ELF-1 (cell line): ENCODE results near the gene CALCOCO1.

Experiments
- DNase-seq: peaks from one replicate; pipeline ENCODE4 v3.0.0-alpha.2; 2016; ENCODE audit warnings: low read depth, low spot score

CALCOCO1 gene

DNA sequence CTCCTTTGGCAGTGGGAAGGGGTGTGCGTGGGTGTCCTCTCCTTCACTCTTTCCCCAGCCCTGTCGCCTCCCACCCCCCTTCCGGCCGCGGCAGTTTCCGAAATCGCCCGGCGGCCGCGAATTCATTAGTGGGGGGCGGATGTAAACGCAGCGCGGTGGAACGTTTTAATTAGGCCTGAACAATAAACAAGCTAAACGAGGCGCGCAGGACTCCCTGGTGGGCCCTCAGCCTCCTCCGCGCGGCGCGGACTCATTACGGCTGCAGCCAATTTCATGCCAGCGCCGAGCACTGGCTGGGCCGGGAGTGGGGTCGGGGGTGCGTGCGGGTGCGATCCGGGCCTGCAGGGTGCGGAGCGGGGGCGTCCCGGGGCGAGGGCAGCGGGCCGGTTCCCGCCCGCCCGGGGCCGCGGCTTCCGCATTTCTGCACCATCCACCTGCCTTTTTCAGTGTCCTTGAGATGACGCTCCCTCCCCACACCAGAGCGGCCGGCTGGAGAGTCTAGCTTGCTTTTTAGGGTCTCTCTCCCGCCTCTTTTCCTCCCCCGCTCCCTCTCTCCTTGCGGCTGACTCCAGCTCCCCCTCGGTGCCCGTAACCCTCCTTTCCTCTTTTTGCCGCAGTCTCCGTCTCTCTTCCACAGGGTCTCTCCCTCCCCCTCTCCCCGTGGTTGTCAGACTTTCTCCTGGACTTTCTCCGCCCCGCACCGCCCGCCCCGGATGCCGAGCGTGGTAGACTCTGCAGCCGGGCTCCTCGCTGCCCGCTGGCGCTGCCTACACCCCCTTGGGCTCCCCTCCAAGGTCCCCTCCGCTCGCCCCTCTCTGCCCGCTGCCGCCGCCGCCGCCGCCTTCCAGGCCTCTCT is 24.3 kb upstream of the CALCOCO1 start, which contains the start of gene CISTR:
TSS of gene CISTR (minus strand) at position 644 of the 856 bp plus-strand sequence.
- DNase-seq, result no peak

DNA sequence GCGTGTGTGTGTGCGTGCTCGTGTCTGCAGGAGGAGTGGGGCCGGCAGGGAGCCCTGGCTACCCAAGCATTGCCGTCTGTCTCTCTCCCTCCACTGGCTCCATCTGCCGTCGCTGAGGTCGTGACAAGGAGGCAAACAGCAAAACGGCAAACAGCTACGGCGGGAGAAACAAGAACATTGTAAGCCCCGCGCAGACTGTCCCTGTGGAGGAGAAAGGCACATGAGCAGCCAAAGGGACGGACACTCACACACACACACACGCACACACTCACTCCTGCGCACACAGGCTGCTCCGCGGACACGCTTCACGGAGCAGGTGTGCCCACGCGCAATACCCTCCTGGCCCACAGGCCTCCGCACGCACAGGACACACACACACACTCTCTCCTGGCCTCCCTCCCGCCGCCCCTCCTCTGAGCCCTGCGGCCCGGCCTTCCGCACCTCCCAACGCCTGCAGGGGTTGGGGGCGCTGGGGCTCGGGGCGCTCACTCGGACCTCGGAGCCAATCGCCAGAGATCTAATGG is 23.6 kb upstream of the CALCOCO1 start:
- DNase-seq, result peak; percentile 37

- DNase-seq, result no peak
Measured at GRCh38 chr12:53749986-53750811, 22.9 kb upstream of the CALCOCO1 start.

DNA sequence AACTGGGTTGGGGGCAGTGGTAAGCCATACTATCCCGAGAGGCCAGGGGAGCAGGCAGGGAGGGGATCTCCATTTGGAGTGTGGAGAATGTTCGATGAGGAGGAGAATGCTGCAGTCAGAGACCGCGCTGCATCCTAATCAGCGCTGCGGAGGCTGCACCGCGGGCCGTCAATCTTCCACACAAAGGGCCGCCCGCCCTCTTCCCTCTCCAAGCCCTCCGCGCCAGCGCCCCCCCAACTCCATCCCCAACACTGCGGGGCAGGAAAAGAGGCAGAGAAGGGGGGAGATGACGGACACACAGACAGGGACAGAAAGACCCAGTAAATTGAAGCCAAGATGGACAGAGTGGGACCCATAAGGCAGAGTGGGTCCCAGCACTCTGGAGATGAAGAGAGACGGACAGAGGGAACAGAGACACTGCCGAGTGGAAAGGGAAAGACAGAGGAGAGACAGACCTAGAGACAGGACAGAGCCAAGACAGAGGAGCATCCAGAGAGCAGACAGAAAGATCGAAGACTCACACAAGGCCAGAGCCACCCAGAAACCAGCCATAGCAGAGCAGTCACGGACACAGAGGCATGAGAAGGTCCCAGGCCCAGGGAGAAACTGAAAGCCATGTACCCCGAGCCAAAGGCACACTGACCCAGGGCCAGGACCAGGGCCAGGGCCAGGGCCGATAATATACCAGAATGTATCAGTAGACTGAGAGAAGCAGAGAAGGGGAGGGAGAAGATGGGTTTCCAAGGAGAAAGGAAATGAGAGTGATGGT is 21.0 kb upstream of the CALCOCO1 start:
- no peak for DNase-seq

DNA sequence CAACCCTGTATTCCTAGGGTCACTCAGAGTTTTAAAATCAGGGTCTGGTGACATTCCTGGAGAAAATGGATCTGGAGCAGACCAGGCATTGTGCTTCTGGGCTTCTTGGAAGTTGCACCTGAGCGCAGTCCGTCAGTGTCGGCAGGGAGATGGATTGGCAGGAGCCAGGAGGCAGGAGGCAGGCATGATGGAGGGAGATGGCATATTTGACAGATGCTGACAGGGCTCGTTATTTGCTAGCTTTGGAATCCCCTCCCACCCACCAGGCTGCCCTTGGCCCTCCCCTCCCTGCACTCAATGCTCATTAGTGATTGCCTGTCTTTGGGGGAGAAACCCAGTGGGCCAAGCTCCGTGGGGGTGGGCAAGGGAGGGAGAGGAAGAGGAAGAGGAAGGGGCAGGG is 19.8 kb upstream of the CALCOCO1 start:
- DNase-seq, result no peak

- peak; percentile 96 for DNase-seq
Measured at GRCh38 chr12:53746592-53747092, 19.4 kb upstream of the CALCOCO1 start.

DNA sequence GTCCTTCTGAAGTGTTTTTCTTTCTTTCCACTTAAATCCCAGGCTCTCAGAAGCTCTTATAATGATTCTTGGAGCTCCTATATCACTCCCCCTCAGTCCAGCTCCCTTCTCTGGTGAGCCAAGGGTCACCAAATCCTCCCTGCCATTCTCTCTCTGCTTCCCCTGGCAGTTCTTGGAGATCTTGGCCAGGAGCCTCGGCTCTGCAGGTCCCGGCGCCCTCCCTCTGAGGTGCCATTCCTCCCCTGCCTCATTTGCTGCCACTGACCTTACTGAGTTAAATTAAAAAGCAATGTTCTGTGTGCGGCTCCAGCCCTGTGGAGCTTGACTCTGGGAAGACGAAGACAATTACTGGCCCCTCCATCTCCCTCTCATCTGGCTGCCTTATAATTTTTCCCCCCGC is 17.5 kb upstream of the CALCOCO1 start:
- DNase-seq, result no peak

GRCh38 chr12:53744130-53744441 is 16.8 kb upstream of the CALCOCO1 start:
- no peak for DNase-seq

- peak; percentile 85 for DNase-seq
Measured at GRCh38 chr12:53743266-53744129, 16.2 kb upstream of the CALCOCO1 start.

- DNase-seq, result no peak
Measured at GRCh38 chr12:53740130-53740491, 12.9 kb upstream of the CALCOCO1 start.

DNA sequence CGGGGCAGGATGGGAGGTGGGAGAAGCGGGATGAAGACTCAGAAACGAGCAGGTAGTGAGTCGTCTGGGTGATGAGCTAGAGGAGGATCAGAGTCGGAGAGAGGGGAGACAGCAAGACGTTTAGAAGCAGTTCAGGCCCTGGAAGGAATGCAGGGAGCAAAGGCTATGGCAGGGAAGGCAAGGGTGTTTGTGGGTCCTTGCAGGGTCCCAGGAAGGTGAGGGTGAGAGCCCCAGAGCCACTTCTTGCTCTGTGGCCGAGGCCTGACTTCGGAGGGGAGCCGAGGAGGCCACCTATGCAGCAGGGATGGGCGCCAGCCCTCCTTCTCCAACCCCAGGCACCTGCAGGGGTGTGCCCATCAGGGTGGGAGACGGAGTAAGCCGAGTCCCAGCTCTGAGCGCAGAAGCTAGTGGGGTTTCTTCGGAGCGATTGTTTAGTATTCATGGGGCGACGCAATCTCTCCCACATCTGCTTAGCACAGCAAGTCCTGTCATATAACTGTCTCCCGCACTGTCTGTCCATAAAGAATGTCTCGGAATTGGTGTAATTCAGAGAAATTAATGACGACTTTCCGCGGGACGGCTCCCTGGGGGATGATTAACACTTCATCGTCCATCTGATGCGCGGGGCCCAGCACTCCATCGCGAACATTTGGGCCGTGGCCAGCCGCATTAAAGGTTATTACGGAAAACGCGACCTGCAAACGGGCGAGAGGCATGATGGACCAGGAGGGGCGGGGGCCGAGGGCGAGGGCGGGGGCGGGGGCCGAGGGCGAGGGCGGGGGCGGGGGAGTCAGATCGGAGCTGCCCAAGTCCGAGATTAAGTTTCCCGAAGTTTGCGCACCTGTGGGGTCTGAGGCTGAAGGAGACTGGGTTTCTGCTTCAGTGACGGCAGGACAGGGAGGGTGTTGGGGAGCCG is 12.2 kb upstream of the CALCOCO1 start:
- no peak for DNase-seq

DNA sequence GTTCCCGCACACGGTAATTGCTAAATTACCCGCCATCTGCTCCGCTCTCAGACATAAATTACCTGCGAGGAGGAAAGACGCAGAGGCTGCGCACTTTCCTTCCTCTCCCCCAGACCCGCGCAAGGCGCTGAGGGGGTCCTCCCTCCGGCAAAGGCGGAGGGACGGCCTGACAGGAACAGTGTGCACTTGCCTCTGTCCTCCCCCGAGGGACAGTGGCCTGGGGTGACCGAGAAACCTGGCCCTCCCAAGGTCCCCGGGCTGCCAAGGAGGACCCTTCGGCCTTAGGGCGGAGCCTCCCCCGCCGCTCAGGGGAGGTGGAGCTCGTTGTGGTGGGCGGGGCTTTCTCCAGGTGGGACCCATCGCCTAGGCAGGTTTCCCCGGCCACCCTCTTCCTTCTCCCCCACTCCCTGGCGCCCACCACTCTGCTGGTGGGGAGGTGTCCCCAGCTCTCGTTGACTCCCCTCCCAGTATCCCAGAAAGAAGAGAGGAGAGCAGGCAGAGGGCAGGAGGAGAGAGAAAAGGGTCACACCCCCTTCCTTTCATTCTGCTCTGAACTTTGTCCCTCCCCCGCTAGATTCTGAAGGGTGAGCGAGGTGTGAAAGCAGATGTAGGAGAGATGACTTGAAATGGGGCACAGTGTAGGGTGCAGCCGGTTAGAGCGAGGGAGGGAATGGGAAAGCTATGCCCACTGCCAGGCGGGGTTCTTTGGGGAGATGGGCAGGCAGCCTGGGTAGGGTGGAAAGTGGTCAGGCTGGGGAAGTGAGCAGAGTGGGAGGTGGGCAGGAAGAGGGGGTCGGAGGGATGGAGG is 11.4 kb upstream of the CALCOCO1 start:
- peak; percentile 47 for DNase-seq

- no peak for DNase-seq
Measured at GRCh38 chr12:53737951-53738405, 10.7 kb upstream of the CALCOCO1 start.

GRCh38 chr12:53737093-53737808 is 10.0 kb upstream of the CALCOCO1 start:
- no peak for DNase-seq

DNA sequence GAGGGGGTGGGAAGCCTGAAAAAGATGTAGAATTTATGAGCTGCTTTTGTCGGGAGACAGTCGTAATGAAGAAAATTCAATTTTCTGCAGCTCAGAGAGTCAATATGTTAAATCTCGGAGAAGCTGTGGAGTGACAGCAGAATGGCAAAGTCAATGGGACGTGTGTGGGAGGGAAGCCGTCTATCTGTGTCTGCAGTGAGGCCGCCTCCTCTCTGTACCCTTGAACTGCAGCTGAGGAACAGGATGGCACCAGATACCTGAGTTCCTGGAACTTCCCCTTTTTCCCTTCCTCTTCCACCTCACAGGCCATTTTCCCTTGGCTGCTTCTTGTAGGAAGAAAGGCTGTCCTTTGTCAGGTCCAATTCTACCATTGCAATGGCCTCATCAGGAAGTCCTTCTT is 9.3 kb upstream of the CALCOCO1 start:
- no peak for DNase-seq

GRCh38 chr12:53735556-53735955 is 8.3 kb upstream of the CALCOCO1 start:
- DNase-seq, result no peak

DNA sequence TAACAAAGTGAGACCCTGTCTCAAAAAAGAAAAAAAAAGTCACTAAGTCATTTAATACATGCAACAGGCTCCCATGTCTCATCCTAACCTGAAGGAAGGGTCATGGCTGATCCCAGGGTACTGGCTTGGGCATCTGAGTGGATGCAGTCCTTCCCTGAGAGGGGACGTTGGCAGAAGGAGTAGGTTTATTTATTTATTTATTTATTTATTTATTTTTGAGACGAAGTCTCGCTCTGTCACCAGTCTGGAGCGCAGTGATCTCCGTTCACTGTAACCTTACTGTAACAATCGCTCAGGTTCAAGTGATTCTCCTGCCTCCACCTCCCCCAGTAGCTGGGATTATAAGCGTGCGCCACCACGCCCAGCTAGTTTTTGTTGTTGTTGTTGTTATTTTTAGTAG is 7.2 kb upstream of the CALCOCO1 start:
- no peak for DNase-seq

- DNase-seq, result no peak
Measured at GRCh38 chr12:53733807-53734200, 6.6 kb upstream of the CALCOCO1 start.
